DMS 273 (cell line): ENCODE data around the gene MAP4K3.

ENCODE experiments used
- DNase-seq: peaks from one replicate; lab custom pipeline; 2025; ENCODE audit not compliant: unreplicated experiment; lab: John Stamatoyannopoulos, UW

Gene MAP4K3

GRCh38 chr2:39436592-39437521, at the start of gene MAP4K3:
TSS of gene MAP4K3 (minus strand) at chr2:39437285. CDS start at chr2:39436987, 298 bp downstream.
- DNase-seq: peak; percentile 98

GRCh38 chr2:39486071-39486470, 49.0 kb upstream of the MAP4K3 start:
- DNase-seq: no peak

- DNase-seq: peak; percentile 19
Observed at GRCh38 chr2:39484620-39485495, 47.8 kb upstream of the MAP4K3 start.

GRCh38 chr2:39484206-39484605, 47.1 kb upstream of the MAP4K3 start:
- DNase-seq: peak; percentile 18

- DNase-seq: no peak
Observed at GRCh38 chr2:39483534-39483933, 46.4 kb upstream of the MAP4K3 start.

GRCh38 chr2:39481611-39482010, 44.5 kb upstream of the MAP4K3 start:
- DNase-seq: no peak

GRCh38 chr2:39479696-39480095, 42.6 kb upstream of the MAP4K3 start:
- no peak for DNase-seq

- no peak for DNase-seq
Observed at GRCh38 chr2:39479053-39479670, 42.1 kb upstream of the MAP4K3 start.

GRCh38 chr2:39476524-39476923, 39.4 kb upstream of the MAP4K3 start:
- no peak for DNase-seq

GRCh38 chr2:39475006-39475405, 37.9 kb upstream of the MAP4K3 start:
- DNase-seq: no peak

GRCh38 chr2:39470580-39470979, 33.5 kb upstream of the MAP4K3 start:
- DNase-seq: no peak

GRCh38 chr2:39469807-39470206, 32.7 kb upstream of the MAP4K3 start:
- no peak for DNase-seq

- DNase-seq: no peak
Observed at GRCh38 chr2:39468579-39469451, 31.7 kb upstream of the MAP4K3 start.

- no peak for DNase-seq
Observed at GRCh38 chr2:39466311-39466710, 29.2 kb upstream of the MAP4K3 start.

- no peak for DNase-seq
Observed at GRCh38 chr2:39464864-39465263, 27.8 kb upstream of the MAP4K3 start.

- no peak for DNase-seq
Observed at GRCh38 chr2:39455826-39456225, 18.7 kb upstream of the MAP4K3 start.

GRCh38 chr2:39452396-39452795, 15.3 kb upstream of the MAP4K3 start:
- no peak for DNase-seq

GRCh38 chr2:39451954-39452353, 14.9 kb upstream of the MAP4K3 start:
- no peak for DNase-seq

- DNase-seq: no peak
Observed at GRCh38 chr2:39448169-39448502, 11.1 kb upstream of the MAP4K3 start.
